KMS-11 (cell line): ENCODE data around the gene CCDC24.

ENCODE experiments used
- H2AFZ ChIP-seq: fragments of 200-600 bp; sonication (generic); 2 replicates; pipeline ENCODE4 v1.6.1; 2016; ENCODE audit warnings: antibody characterized with exemption, mixed run types, low read depth
- H3K27ac ChIP-seq: fragments of 200-600 bp; sonication (generic); 2 replicates; pipeline ENCODE4 v1.6.1; 2016; ENCODE audit warnings: mild to moderate bottlenecking, mixed run types
- H3K27me3 ChIP-seq: fragments of 200-600 bp; sonication (generic); 2 replicates; pipeline ENCODE4 v1.6.1; 2017; ENCODE audit warnings: mild to moderate bottlenecking, low read depth, mixed run types, moderate library complexity; ENCODE audit not compliant: insufficient read depth
- H3K36me3 ChIP-seq: fragments of 200-600 bp; sonication (generic); 2 replicates; pipeline ENCODE4 v1.6.1; 2017; ENCODE audit warnings: mild to moderate bottlenecking, mixed run types; ENCODE audit not compliant: insufficient read depth
- H3K4me1 ChIP-seq: fragments of 200-600 bp; sonication (generic); 2 replicates; pipeline ENCODE4 v1.6.1; 2016; ENCODE audit warnings: mild to moderate bottlenecking, low read depth, mixed run types; ENCODE audit not compliant: poor library complexity, severe bottlenecking
- H3K4me2 ChIP-seq: fragments of 200-600 bp; sonication (generic); 2 replicates; pipeline ENCODE4 v1.7.0; 2016; ENCODE audit warnings: mild to moderate bottlenecking, mixed run types
- H3K4me3 ChIP-seq: fragments of 200-600 bp; sonication (generic); IDR thresholded peaks from 2 replicates; pipeline ENCODE4 v1.6.1; 2017; ENCODE audit warnings: low read depth, low read length, mixed read lengths; ENCODE audit not compliant: insufficient read depth
- H3K79me2 ChIP-seq: fragments of 200-600 bp; sonication (generic); 2 replicates; pipeline ENCODE4 v1.6.1; 2016; ENCODE audit warnings: low read depth, mixed run types; ENCODE audit not compliant: insufficient read depth
- H3K9ac ChIP-seq: fragments of 200-600 bp; sonication (generic); 2 replicates; pipeline ENCODE4 v1.6.1; 2016; ENCODE audit warnings: mild to moderate bottlenecking, mixed run types
- H4K20me1 ChIP-seq: fragments of 200-600 bp; sonication (generic); 2 replicates; pipeline ENCODE4 v1.6.1; 2016; ENCODE audit warnings: mild to moderate bottlenecking, mixed run types; ENCODE audit not compliant: insufficient read depth
- TF ChIP-seq, protein P1 (sequence below): fragments of 200-600 bp; sonication (generic); conservative IDR thresholded peaks from 2 replicates; pipeline ENCODE4 v1.6.1; 2017; ENCODE audit warnings: low read depth, mild to moderate bottlenecking, antibody characterized with exemption, low read length, moderate library complexity, mixed read lengths

Gene CCDC24

GRCh38 chr1:43979528-43980254 is 11.7 kb upstream of the CCDC24 start:
- no peaks in the 10 kb centered on the region for H3K36me3 ChIP-seq
- peak overlapping the region; percentile 22; the same call in 1 of the 2 replicates for H2AFZ ChIP-seq
- H3K27me3 ChIP-seq, result no peaks in the 10 kb centered on the region
- peak overlapping the region; percentile 39 for H3K27ac ChIP-seq
- TF ChIP-seq, protein P1, sequence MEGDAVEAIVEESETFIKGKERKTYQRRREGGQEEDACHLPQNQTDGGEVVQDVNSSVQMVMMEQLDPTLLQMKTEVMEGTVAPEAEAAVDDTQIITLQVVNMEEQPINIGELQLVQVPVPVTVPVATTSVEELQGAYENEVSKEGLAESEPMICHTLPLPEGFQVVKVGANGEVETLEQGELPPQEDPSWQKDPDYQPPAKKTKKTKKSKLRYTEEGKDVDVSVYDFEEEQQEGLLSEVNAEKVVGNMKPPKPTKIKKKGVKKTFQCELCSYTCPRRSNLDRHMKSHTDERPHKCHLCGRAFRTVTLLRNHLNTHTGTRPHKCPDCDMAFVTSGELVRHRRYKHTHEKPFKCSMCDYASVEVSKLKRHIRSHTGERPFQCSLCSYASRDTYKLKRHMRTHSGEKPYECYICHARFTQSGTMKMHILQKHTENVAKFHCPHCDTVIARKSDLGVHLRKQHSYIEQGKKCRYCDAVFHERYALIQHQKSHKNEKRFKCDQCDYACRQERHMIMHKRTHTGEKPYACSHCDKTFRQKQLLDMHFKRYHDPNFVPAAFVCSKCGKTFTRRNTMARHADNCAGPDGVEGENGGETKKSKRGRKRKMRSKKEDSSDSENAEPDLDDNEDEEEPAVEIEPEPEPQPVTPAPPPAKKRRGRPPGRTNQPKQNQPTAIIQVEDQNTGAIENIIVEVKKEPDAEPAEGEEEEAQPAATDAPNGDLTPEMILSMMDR, result no peak
- peak overlapping the region; percentile 79 for H3K9ac ChIP-seq
- peaks cover 44% of the 10 kb centered on the region for H3K79me2 ChIP-seq
- H3K4me2 ChIP-seq, result peak overlapping the region; percentile 83
- H3K4me1 ChIP-seq, result peaks cover 31% of the 10 kb centered on the region
- H3K4me3 ChIP-seq, result peak overlapping the region; percentile 75
- no peaks in the 10 kb centered on the region for H4K20me1 ChIP-seq

GRCh38 chr1:43980255-43981134 is 10.9 kb upstream of the CCDC24 start:
- peaks cover 31% of the 10 kb centered on the region for H3K4me1 ChIP-seq
- H4K20me1 ChIP-seq, result no peaks in the 10 kb centered on the region
- H3K27ac ChIP-seq, result peak overlapping the region; percentile 39; the same call in 1 of the 2 replicates
- no peak overlapping the region for H2AFZ ChIP-seq
- peak overlapping the region; percentile 79; the same call in 1 of the 2 replicates for H3K9ac ChIP-seq
- H3K4me3 ChIP-seq, result peak overlapping the region; percentile 75
- no peaks in the 10 kb centered on the region for H3K27me3 ChIP-seq
- no peaks in the 10 kb centered on the region for H3K36me3 ChIP-seq
- TF ChIP-seq, protein P1, result no peak
- peak overlapping the region; percentile 83 for H3K4me2 ChIP-seq
- H3K79me2 ChIP-seq, result peaks cover 38% of the 10 kb centered on the region

DNA sequence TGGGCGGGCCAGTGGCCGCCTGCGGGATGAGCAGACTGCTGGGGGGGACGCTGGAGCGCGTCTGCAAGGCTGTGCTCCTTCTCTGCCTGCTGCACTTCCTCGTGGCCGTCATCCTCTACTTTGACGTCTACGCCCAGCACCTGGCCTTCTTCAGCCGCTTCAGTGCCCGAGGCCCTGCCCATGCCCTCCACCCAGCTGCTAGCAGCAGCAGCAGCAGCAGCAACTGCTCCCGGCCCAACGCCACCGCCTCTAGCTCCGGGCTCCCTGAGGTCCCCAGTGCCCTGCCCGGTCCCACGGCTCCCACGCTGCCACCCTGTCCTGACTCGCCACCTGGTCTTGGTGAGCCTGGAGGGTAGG is 10.3 kb upstream of the CCDC24 start:
- no peak overlapping the region for H3K9ac ChIP-seq
- peaks cover 28% of the 10 kb centered on the region for H3K4me1 ChIP-seq
- H3K27me3 ChIP-seq, result no peaks in the 10 kb centered on the region
- no peaks in the 10 kb centered on the region for H3K36me3 ChIP-seq
- H3K4me3 ChIP-seq, result no peak overlapping the region
- no peak overlapping the region for H2AFZ ChIP-seq
- TF ChIP-seq, protein P1, result no peak
- no peak overlapping the region for H3K27ac ChIP-seq
- no peaks in the 10 kb centered on the region for H4K20me1 ChIP-seq
- no peak overlapping the region for H3K4me2 ChIP-seq
- H3K79me2 ChIP-seq, result peaks cover 32% of the 10 kb centered on the region

DNA sequence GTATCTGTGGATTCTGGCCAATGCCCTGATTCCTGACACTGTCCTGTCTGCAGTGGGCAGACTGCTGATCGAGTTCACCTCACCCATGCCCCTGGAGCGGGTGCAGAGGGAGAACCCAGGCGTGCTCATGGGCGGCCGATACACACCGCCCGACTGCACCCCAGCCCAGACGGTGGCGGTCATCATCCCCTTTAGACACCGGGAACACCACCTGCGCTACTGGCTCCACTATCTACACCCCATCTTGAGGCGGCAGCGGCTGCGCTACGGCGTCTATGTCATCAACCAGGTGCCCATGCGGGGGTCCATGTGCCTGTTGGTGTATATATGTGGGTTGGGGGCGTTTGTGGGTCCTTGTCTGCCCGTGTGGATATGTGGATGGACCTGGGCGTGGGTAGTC is 9.8 kb upstream of the CCDC24 start:
- H3K4me2 ChIP-seq, result no peak overlapping the region
- no peak overlapping the region for H2AFZ ChIP-seq
- TF ChIP-seq, protein P1, result no peak
- H3K79me2 ChIP-seq, result peaks cover 27% of the 10 kb centered on the region; the same call in 1 of the 2 replicates
- no peak overlapping the region for H3K9ac ChIP-seq
- no peaks in the 10 kb centered on the region for H3K27me3 ChIP-seq
- peaks cover 22% of the 10 kb centered on the region for H3K4me1 ChIP-seq
- no peaks in the 10 kb centered on the region for H4K20me1 ChIP-seq
- no peaks in the 10 kb centered on the region for H3K36me3 ChIP-seq
- no peak overlapping the region for H3K27ac ChIP-seq
- no peak overlapping the region for H3K4me3 ChIP-seq
